GM10248 (cell line): Measurements from ENCODE around the gene SLC17A7.

Experiments used
- CTCF ChIA-PET: fragments of 300-600 bp; sonication (Branson Sonifier 250); formaldehyde crosslinking; extraction: SDS; loops from one replicate; lab custom pipeline; 2021; ENCODE audit warnings: antibody characterized with exemption; lab: Yijun Ruan, JAX
- POLR2A ChIA-PET: fragments of 350-650 bp; sonication (Branson Sonifier 250); formaldehyde crosslinking; extraction: SDS; loops from one replicate; lab custom pipeline; 2020; ENCODE audit warnings: antibody characterized with exemption; lab: Yijun Ruan, JAX
- DNase-seq: peaks from one replicate; pipeline ENCODE4 v3.0.0; 2012; ENCODE audit errors: extremely low spot score
- TF ChIP-seq, protein P1 (sequence below): IDR thresholded peaks from 2 replicates; pipeline ENCODE4 v1.5.1; 2012; ENCODE audit warnings: mild to moderate bottlenecking, low read depth; ENCODE audit errors: extremely low read depth, missing control alignments, control extremely low read depth

SLC17A7 gene

DNA sequence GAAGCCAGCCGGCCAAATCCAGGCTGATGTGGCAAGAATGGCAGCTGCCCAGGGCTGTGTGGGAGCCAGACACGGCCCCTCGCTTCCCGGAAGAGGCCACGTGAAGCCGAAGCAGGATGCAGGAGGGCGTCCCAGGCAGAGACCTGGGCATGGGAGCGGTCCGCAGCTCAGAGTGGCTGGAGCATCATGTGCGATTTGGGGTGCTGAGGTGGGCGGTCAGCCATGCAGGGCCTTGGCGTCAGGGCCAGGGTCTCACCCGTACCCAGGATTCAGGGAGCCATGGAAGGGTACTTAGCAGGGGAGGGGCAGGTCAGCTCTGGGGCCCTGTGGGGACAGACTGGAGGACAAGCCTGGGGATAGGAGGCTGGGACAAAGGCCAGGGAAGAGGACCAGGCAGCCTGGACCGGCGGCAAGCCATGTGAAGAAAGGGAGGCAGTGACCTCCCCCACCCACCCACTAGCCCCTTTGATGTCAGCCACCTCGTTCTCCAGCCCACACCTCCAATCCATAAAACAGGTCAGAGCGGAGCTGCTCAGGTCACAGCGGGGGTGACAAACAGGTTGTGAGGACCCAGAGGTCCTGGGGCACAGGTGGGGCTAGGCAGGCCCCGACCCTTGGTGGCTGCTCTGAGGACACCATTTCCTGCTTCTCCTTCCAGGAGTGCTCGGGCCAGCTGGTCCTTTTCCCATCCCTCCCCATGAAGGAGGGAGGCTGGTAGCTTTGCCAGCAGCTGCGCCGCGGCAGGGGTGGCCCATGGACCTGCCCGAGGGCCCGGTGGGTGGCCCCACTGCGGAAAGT, 51.0 kb downstream of the SLC17A7 start:
- TF ChIP-seq, protein P1, sequence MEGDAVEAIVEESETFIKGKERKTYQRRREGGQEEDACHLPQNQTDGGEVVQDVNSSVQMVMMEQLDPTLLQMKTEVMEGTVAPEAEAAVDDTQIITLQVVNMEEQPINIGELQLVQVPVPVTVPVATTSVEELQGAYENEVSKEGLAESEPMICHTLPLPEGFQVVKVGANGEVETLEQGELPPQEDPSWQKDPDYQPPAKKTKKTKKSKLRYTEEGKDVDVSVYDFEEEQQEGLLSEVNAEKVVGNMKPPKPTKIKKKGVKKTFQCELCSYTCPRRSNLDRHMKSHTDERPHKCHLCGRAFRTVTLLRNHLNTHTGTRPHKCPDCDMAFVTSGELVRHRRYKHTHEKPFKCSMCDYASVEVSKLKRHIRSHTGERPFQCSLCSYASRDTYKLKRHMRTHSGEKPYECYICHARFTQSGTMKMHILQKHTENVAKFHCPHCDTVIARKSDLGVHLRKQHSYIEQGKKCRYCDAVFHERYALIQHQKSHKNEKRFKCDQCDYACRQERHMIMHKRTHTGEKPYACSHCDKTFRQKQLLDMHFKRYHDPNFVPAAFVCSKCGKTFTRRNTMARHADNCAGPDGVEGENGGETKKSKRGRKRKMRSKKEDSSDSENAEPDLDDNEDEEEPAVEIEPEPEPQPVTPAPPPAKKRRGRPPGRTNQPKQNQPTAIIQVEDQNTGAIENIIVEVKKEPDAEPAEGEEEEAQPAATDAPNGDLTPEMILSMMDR = no peak
- CTCF ChIA-PET = interaction anchor here (0.9 to 4.1 kb wide), 21 partner anchors 9 to 164 kb away, joined by 3 to 33 read pairs (median 7); partner anchors contain the start of genes GFY and SLC17A7
- POLR2A ChIA-PET = no interaction called here
- DNase-seq = peak; percentile 18

DNA sequence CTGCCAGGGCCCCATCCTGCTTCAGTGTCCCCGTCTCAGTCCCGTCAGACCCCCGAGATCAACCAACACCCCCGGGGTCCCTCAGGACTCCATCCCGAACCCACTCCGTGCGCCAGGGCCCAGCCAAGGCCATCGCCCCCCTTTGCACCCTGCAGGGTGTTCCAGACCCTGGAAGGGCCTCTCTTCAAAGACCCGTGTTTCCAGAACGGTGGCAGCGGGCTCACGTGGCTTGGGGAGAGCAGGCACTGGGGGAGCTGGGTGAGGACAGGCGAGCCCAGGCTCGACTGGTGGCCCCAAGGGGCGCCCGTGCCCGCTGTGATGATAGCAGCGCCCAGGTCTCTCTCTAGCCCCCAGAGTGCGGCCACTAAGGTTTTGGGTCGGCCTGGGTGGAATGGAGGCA, 51.9 kb downstream of the SLC17A7 start:
- ChIA-PET POLR2A (no interaction called here), CTCF (interaction anchor here (1.1 to 4.1 kb wide), 6 partner anchors 11 to 81 kb away, joined by 3 to 26 read pairs (median 16); partner anchors contain the start of gene SLC17A7)
- no peak for DNase-seq

DNA sequence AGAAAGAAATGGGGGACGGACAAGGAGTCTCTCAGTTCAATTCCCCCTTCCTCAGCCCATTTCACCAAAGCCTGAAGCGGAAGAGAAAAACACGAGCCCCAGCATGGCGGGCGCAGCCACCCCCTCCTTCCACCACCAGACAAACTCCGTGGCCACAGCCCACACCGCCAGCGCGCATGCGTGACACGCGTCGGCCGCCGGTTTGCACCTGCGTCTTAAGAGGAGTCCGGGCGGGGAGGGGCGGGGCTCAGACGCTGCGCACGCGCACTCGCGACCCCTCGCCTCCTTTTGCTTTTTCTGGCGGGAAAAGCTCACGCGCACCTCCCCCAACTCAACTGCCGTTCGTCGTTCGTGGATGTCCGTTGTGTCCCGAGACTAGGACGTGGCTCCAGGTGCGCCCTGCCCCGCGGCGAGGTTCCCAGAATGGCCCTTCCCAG, 53.4 kb downstream of the SLC17A7 start, which contains the start of gene KASH5:
TSS of gene KASH5 (plus strand) at position 314 of the 437 bp plus-strand sequence. CDS start 2,635 bp downstream, outside the sequence.
- TF ChIP-seq, protein P1 = no peak
- peak; percentile 81 for DNase-seq
- POLR2A ChIA-PET = interaction anchor here (0.6 to 0.7 kb wide), 2 partner anchors 21 to 26 kb away, joined by 3 to 4 read pairs; partner anchors contain the start of gene TEAD2
- CTCF ChIA-PET = interaction anchor here (1.3 to 1.4 kb wide), 2 partner anchors 13 to 63 kb away, joined by 3 read pairs; partner anchors contain the start of gene PIH1D1

More for the DNA sequence above, 51.9 kb downstream of the SLC17A7 start:
- TF ChIP-seq, protein P1 = no peak

DNA sequence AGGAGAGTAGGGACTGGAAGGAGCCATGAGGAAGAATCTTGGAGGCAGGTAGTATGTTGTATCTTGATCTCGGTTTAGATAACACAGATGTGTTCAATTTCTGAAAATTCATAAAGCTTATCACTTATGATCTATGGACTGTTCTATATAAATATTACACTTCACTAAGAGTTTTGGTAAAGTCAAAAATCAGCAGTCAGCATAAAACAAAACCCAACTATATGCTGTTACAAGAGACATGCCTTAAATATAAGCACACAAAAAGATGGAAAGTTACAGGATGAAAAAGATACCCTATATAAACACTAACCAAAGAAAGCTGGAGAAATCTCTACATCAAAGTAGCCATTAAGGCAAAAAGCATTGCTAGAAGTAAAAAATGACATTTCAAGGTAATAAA, 57.7 kb downstream of the SLC17A7 start:
- DNase-seq = no peak
- ChIA-PET CTCF (interaction anchor here (1.0 to 5.9 kb wide), 5 partner anchors 8 to 90 kb away, joined by 3 to 33 read pairs (median 3); no protein-coding TSS in a partner anchor), POLR2A (no interaction called here)
- TF ChIP-seq, protein P1 = no peak

DNA sequence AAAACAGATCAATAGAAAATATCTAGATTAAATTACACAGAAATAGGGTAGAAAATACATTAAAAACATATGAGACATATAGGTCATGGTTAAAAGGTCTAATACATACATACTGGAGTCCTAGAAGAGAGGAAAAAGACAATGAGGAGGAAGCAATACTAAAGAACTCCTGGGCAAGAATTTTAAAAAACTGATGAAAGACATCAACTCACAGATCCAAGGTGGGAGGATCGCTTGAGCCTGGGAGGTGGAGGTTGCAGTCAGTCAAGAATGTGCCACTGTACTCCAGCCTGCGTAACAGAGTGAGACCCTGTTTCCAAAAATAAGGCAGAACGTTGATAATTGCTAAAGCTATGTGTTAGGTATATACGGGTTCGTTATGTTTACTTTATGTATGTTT, 58.7 kb downstream of the SLC17A7 start:
- ChIA-PET CTCF (interaction anchor here (1.3 to 5.9 kb wide), 4 partner anchors 9 to 91 kb away, joined by 3 to 33 read pairs (median 4); partner anchors contain the start of gene FLT3LG), POLR2A (no interaction called here)
- TF ChIP-seq, protein P1 = no peak
- DNase-seq = no peak

DNA sequence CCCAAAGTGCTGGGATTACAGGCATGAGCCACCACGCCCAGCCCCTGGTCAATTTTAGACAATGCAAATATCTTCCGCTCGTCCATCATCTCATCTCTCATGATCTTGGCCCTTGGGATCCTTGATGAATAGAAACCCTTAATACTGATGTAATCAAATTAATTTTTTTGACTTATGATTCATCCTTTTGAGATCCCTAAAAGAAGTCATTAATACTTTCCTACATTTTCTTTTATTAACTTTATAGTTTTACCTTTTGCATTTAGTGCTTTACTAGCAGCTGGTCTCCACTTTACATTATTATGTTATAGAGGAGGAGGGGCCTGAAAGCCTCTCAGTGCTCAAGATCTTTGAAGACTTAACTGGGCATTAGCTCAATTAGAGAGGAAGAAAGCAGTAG, 60.9 kb downstream of the SLC17A7 start:
- POLR2A ChIA-PET = no interaction called here
- CTCF ChIA-PET = interaction anchor here (1.1 to 5.9 kb wide), 3 partner anchors 10 to 63 kb away, joined by 3 to 33 read pairs (median 3); no protein-coding TSS in a partner anchor
- no peak for DNase-seq
- TF ChIP-seq, protein P1 = no peak
